MM.1S (cell line): Measurements from ENCODE around the gene KDM6A.
"Not testable (repeated sequence)": the region's sequence is repeated elsewhere in the genome, so short reads cannot be mapped to it uniquely, and the experiment has no call there.

Source experiments
- EZH2 ChIP-seq: fragments of 300-600 bp; sonication (generic); optimal IDR thresholded peaks from 2 replicates; pipeline ENCODE3; 2017; ENCODE audit warnings: low read depth, mild to moderate bottlenecking, antibody characterized with exemption, low read length, mixed read lengths
- TF ChIP-seq, protein P1 (sequence below): fragments of 300-600 bp; sonication (generic); IDR thresholded peaks from 2 replicates; pipeline ENCODE4 v1.5.1; 2016; ENCODE audit warnings: antibody characterized with exemption, low read length, mixed read lengths

DNA sequence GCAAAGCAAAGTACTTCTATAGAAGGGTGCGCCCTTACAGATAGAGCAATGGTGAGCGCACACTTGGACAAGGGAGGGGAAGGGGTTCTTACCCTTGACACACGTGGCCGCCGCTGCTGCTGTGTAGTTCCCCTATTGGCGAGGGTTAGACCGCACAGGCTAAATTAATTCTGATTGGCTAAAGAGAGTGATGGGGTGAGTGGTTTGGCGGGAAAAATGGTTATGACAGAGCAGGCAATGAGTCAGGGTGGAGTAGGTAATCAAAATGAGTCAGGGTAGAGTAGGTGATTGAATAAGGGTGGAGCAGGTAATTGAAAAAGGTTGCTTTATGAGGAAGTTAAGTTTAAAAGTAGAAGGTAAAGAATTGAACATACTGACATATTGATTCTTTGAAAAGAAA lies 126.2 kb downstream of the KDM6A start:
- TF ChIP-seq, protein P1, sequence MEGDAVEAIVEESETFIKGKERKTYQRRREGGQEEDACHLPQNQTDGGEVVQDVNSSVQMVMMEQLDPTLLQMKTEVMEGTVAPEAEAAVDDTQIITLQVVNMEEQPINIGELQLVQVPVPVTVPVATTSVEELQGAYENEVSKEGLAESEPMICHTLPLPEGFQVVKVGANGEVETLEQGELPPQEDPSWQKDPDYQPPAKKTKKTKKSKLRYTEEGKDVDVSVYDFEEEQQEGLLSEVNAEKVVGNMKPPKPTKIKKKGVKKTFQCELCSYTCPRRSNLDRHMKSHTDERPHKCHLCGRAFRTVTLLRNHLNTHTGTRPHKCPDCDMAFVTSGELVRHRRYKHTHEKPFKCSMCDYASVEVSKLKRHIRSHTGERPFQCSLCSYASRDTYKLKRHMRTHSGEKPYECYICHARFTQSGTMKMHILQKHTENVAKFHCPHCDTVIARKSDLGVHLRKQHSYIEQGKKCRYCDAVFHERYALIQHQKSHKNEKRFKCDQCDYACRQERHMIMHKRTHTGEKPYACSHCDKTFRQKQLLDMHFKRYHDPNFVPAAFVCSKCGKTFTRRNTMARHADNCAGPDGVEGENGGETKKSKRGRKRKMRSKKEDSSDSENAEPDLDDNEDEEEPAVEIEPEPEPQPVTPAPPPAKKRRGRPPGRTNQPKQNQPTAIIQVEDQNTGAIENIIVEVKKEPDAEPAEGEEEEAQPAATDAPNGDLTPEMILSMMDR, result not testable (repeated sequence)
- TF ChIP-seq EZH2, result not testable (repeated sequence)
